Measurements from ENCODE around the gene B4GAT1.
A peak's percentile ranks its signal among the peaks of the same experiment; 100 is the strongest.
"Not testable (repeated sequence)": the region's sequence is repeated elsewhere in the genome, so short reads cannot be mapped to it uniquely, and the experiment has no call there.

The B4GAT1 gene

GRCh38 chr11:66347425-66348276, at the start of gene B4GAT1:
B4GAT1 (minus strand) TSS chr11:66347629; CDS start chr11:66347545, 84 bp downstream.
- peak; percentile 58 for DNase-seq

- DNase-seq, result no peak
Observed at GRCh38 chr11:66393954-66394353, 46.5 kb upstream of the B4GAT1 start.

- DNase-seq, result no peak
Observed at GRCh38 chr11:66391322-66391721, 43.9 kb upstream of the B4GAT1 start.

GRCh38 chr11:66388780-66389386, 41.5 kb upstream of the B4GAT1 start:
- no peak for DNase-seq

GRCh38 chr11:66386171-66387069, 39.0 kb upstream of the B4GAT1 start:
- peak; percentile 54 for DNase-seq

GRCh38 chr11:66384316-66384715, 36.9 kb upstream of the B4GAT1 start:
- not testable (repeated sequence) for DNase-seq

GRCh38 chr11:66380264-66380663, 32.8 kb upstream of the B4GAT1 start:
- not testable (repeated sequence) for DNase-seq

- DNase-seq, result not testable (repeated sequence)
Observed at GRCh38 chr11:66373690-66374287, 26.4 kb upstream of the B4GAT1 start.

GRCh38 chr11:66373265-66373664, 25.8 kb upstream of the B4GAT1 start:
- DNase-seq, result no peak

- DNase-seq, result no peak
Observed at GRCh38 chr11:66371627-66372415, 24.4 kb upstream of the B4GAT1 start, which contains the start of gene SLC29A2. SLC29A2 (minus strand) TSS chr11:66371760; CDS start chr11:66371591, 169 bp downstream.

GRCh38 chr11:66369073-66369894, 21.9 kb upstream of the B4GAT1 start:
- DNase-seq, result no peak

GRCh38 chr11:66368484-66368883, 21.1 kb upstream of the B4GAT1 start:
- DNase-seq, result no peak

GRCh38 chr11:66367561-66368312, 20.3 kb upstream of the B4GAT1 start:
- DNase-seq, result no peak

GRCh38 chr11:66366844-66367477, 19.5 kb upstream of the B4GAT1 start:
- no peak for DNase-seq

GRCh38 chr11:66365711-66366619, 18.5 kb upstream of the B4GAT1 start:
- DNase-seq, result no peak

- DNase-seq, result no peak
Observed at GRCh38 chr11:66365166-66365565, 17.7 kb upstream of the B4GAT1 start.

GRCh38 chr11:66363805-66364535, 16.5 kb upstream of the B4GAT1 start:
- DNase-seq, result no peak

- no peak for DNase-seq
Observed at GRCh38 chr11:66363187-66363601, 15.8 kb upstream of the B4GAT1 start.

Data from amniotic stem cell (primary cell).